ENCODE measurements around the gene UBB.

GRCh38 chr17:16391451-16391850 is 10.6 kb downstream of the UBB start:
- no peak for TF ChIP-seq EZH2 (IDR thresholded peaks at IDR 0.05; ENCODE audit: insufficient read depth, poor library complexity, severe bottlenecking)
- TF ChIP-seq EZH2phosphoT487 (IDR thresholded peaks at IDR 0.05; ENCODE audit: insufficient read depth, low read depth): no peak

Measured in GM23248 (cell line).